Measurements from ENCODE around the gene SYT7.

DNA sequence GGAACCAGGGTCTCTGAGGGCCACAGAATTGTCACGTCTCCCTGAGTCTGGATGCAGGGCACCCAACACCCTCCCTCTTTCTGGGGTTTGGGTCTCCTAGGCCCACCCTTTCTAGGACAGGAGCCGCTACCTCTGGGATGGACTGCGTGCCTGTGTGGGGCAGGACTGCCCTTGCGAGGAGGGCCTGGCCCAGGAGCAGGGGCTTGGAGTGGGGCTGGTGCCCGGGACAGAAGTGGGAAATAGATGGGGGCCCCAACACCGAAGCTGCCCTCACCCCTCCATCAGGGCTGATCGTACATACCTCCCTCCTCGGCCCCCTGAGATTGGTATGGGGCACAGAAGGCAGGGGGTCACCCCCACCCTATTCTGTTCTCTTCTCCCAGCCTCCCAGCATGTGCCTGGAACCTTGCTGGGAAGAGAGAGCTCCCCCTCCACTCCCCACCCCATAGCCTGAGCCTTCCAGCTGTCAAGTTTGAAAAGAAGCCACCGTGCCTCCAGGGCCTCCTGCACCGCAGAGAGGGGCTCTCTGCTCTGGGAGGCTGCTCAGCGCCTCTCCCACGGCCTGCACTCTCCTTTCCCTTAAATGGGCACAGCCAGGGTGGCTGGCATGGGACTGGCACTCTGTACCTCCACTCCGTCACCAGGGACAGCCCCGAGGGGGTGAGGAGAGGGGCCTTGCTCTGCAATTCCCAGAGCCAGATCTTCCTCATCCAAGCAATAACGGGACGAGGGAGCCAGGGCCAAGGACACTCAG lies 70.5 kb downstream of the SYT7 start:
- TF ChIP-seq, protein P1, sequence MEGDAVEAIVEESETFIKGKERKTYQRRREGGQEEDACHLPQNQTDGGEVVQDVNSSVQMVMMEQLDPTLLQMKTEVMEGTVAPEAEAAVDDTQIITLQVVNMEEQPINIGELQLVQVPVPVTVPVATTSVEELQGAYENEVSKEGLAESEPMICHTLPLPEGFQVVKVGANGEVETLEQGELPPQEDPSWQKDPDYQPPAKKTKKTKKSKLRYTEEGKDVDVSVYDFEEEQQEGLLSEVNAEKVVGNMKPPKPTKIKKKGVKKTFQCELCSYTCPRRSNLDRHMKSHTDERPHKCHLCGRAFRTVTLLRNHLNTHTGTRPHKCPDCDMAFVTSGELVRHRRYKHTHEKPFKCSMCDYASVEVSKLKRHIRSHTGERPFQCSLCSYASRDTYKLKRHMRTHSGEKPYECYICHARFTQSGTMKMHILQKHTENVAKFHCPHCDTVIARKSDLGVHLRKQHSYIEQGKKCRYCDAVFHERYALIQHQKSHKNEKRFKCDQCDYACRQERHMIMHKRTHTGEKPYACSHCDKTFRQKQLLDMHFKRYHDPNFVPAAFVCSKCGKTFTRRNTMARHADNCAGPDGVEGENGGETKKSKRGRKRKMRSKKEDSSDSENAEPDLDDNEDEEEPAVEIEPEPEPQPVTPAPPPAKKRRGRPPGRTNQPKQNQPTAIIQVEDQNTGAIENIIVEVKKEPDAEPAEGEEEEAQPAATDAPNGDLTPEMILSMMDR (IDR thresholded peaks at IDR 0.05), result no peak
- TF ChIP-seq POLR2A (IDR thresholded peaks at IDR 0.05), result no peak
